ENCODE data around the gene GPC6.

GPC6 gene

GRCh38 chr13:93248627-93249047 is 22.0 kb downstream of the GPC6 start:
- Histone ChIP-seq H3K4me1 (ENCODE audit: control insufficient read depth, insufficient read depth, low read length) (peaks cover 9% of the 10 kb centered on the region), H3K36me3 (ENCODE audit: control insufficient read depth in 2 of 2, insufficient read depth in 2 of 2, low read length in 2 of 2) (no peaks in the 10 kb centered on the region), H3K27ac (ENCODE audit: low read length) (no peak overlapping the region)

GRCh38 chr13:93249364-93250306 is 23.0 kb downstream of the GPC6 start:
- no peaks in the 10 kb centered on the region for H3K36me3 ChIP-seq (ENCODE audit: control insufficient read depth in 2 of 2, insufficient read depth in 2 of 2, low read length in 2 of 2)
- no peaks in the 10 kb centered on the region for H3K4me1 ChIP-seq (ENCODE audit: control insufficient read depth, insufficient read depth, low read length)
- no peak overlapping the region for H3K27ac ChIP-seq (ENCODE audit: low read length)
- no peak overlapping the region for H3K9ac ChIP-seq (ENCODE audit: low read length in 2 of 2)
- no peaks in the 10 kb centered on the region for H3K27me3 ChIP-seq (ENCODE audit: control insufficient read depth in 1 of 2, insufficient read depth in 2 of 2, low read length in 2 of 2)
- H3K9me3 ChIP-seq (ENCODE audit: control insufficient read depth in 2 of 2, low read length in 2 of 2), result no peaks in the 10 kb centered on the region
- no peak overlapping the region for H3K4me3 ChIP-seq (ENCODE audit: low read length in 2 of 2)

More at GRCh38 chr13:93248627-93249047, 22.0 kb downstream of the GPC6 start:
- H3K9ac ChIP-seq (ENCODE audit: low read length in 2 of 2), result no peak overlapping the region
- H3K9me3 ChIP-seq (ENCODE audit: control insufficient read depth in 2 of 2, low read length in 2 of 2), result no peaks in the 10 kb centered on the region
- no peaks in the 10 kb centered on the region for H3K27me3 ChIP-seq (ENCODE audit: control insufficient read depth in 1 of 2, insufficient read depth in 2 of 2, low read length in 2 of 2)
- H3K4me3 ChIP-seq (ENCODE audit: low read length in 2 of 2), result no peak overlapping the region

- H3K9ac ChIP-seq (ENCODE audit: low read length in 2 of 2), result no peak overlapping the region
- no peak overlapping the region for H3K4me3 ChIP-seq (ENCODE audit: low read length in 2 of 2)
- H3K27me3 ChIP-seq (ENCODE audit: control insufficient read depth in 1 of 2, insufficient read depth in 2 of 2, low read length in 2 of 2), result no peaks in the 10 kb centered on the region
- no peaks in the 10 kb centered on the region for H3K36me3 ChIP-seq (ENCODE audit: control insufficient read depth in 2 of 2, insufficient read depth in 2 of 2, low read length in 2 of 2)
- H3K9me3 ChIP-seq (ENCODE audit: control insufficient read depth in 2 of 2, low read length in 2 of 2), result no peaks in the 10 kb centered on the region
- H3K4me1 ChIP-seq (ENCODE audit: control insufficient read depth, insufficient read depth, low read length), result no peaks in the 10 kb centered on the region
- no peak overlapping the region for H3K27ac ChIP-seq (ENCODE audit: low read length)
These were observed 28.2 kb downstream of the GPC6 start for GRCh38 chr13:93254775-93255174.

GRCh38 chr13:93256998-93257397 is 30.4 kb downstream of the GPC6 start:
- Histone ChIP-seq H3K9me3 (ENCODE audit: control insufficient read depth in 2 of 2, low read length in 2 of 2) (no peaks in the 10 kb centered on the region), H3K9ac (ENCODE audit: low read length in 2 of 2) (no peak overlapping the region), H3K27me3 (ENCODE audit: control insufficient read depth in 1 of 2, insufficient read depth in 2 of 2, low read length in 2 of 2) (no peaks in the 10 kb centered on the region), H3K27ac (ENCODE audit: low read length) (no peak overlapping the region), H3K4me1 (ENCODE audit: control insufficient read depth, insufficient read depth, low read length) (no peaks in the 10 kb centered on the region), H3K4me3 (ENCODE audit: low read length in 2 of 2) (no peak overlapping the region), H3K36me3 (ENCODE audit: control insufficient read depth in 2 of 2, insufficient read depth in 2 of 2, low read length in 2 of 2) (no peaks in the 10 kb centered on the region)

GRCh38 chr13:93259527-93260080 is 33.0 kb downstream of the GPC6 start:
- Histone ChIP-seq H3K4me3 (ENCODE audit: low read length in 2 of 2) (no peak overlapping the region), H3K9ac (ENCODE audit: low read length in 2 of 2) (no peak overlapping the region), H3K4me1 (ENCODE audit: control insufficient read depth, insufficient read depth, low read length) (no peaks in the 10 kb centered on the region), H3K9me3 (ENCODE audit: control insufficient read depth in 2 of 2, low read length in 2 of 2) (no peaks in the 10 kb centered on the region), H3K36me3 (ENCODE audit: control insufficient read depth in 2 of 2, insufficient read depth in 2 of 2, low read length in 2 of 2) (no peaks in the 10 kb centered on the region), H3K27ac (ENCODE audit: low read length) (no peak overlapping the region), H3K27me3 (ENCODE audit: control insufficient read depth in 1 of 2, insufficient read depth in 2 of 2, low read length in 2 of 2) (no peaks in the 10 kb centered on the region)

- H3K27me3 ChIP-seq (ENCODE audit: control insufficient read depth in 1 of 2, insufficient read depth in 2 of 2, low read length in 2 of 2), result no peaks in the 10 kb centered on the region
- no peaks in the 10 kb centered on the region for H3K36me3 ChIP-seq (ENCODE audit: control insufficient read depth in 2 of 2, insufficient read depth in 2 of 2, low read length in 2 of 2)
These were observed 34.0 kb downstream of the GPC6 start for GRCh38 chr13:93260591-93260990.

GRCh38 chr13:93262729-93263345 is 36.2 kb downstream of the GPC6 start:
- Histone ChIP-seq H3K27ac (ENCODE audit: low read length) (no peak overlapping the region), H3K9me3 (ENCODE audit: control insufficient read depth in 2 of 2, low read length in 2 of 2) (no peaks in the 10 kb centered on the region), H3K27me3 (ENCODE audit: control insufficient read depth in 1 of 2, insufficient read depth in 2 of 2, low read length in 2 of 2) (no peaks in the 10 kb centered on the region), H3K36me3 (ENCODE audit: control insufficient read depth in 2 of 2, insufficient read depth in 2 of 2, low read length in 2 of 2) (no peaks in the 10 kb centered on the region), H3K9ac (ENCODE audit: low read length in 2 of 2) (no peak overlapping the region), H3K4me3 (ENCODE audit: low read length in 2 of 2) (no peak overlapping the region), H3K4me1 (ENCODE audit: control insufficient read depth, insufficient read depth, low read length) (no peaks in the 10 kb centered on the region)

More at GRCh38 chr13:93260591-93260990, 34.0 kb downstream of the GPC6 start:
- Histone ChIP-seq H3K27ac (ENCODE audit: low read length) (no peak overlapping the region), H3K9ac (ENCODE audit: low read length in 2 of 2) (no peak overlapping the region), H3K4me3 (ENCODE audit: low read length in 2 of 2) (no peak overlapping the region), H3K4me1 (ENCODE audit: control insufficient read depth, insufficient read depth, low read length) (no peaks in the 10 kb centered on the region), H3K9me3 (ENCODE audit: control insufficient read depth in 2 of 2, low read length in 2 of 2) (no peaks in the 10 kb centered on the region)

GRCh38 chr13:93264876-93265275 is 38.3 kb downstream of the GPC6 start:
- Histone ChIP-seq H3K27ac (ENCODE audit: low read length) (no peak overlapping the region), H3K9ac (ENCODE audit: low read length in 2 of 2) (no peak overlapping the region), H3K36me3 (ENCODE audit: control insufficient read depth in 2 of 2, insufficient read depth in 2 of 2, low read length in 2 of 2) (no peaks in the 10 kb centered on the region), H3K9me3 (ENCODE audit: control insufficient read depth in 2 of 2, low read length in 2 of 2) (no peaks in the 10 kb centered on the region), H3K4me3 (ENCODE audit: low read length in 2 of 2) (no peak overlapping the region), H3K4me1 (ENCODE audit: control insufficient read depth, insufficient read depth, low read length) (no peaks in the 10 kb centered on the region), H3K27me3 (ENCODE audit: control insufficient read depth in 1 of 2, insufficient read depth in 2 of 2, low read length in 2 of 2) (no peaks in the 10 kb centered on the region)

- no peaks in the 10 kb centered on the region for H3K27me3 ChIP-seq (ENCODE audit: control insufficient read depth in 1 of 2, insufficient read depth in 2 of 2, low read length in 2 of 2)
These were observed 39.2 kb downstream of the GPC6 start for GRCh38 chr13:93265800-93266199.

GRCh38 chr13:93266681-93267080 is 40.1 kb downstream of the GPC6 start:
- Histone ChIP-seq H3K27ac (ENCODE audit: low read length) (no peak overlapping the region), H3K4me1 (ENCODE audit: control insufficient read depth, insufficient read depth, low read length) (no peaks in the 10 kb centered on the region), H3K36me3 (ENCODE audit: control insufficient read depth in 2 of 2, insufficient read depth in 2 of 2, low read length in 2 of 2) (no peaks in the 10 kb centered on the region), H3K9ac (ENCODE audit: low read length in 2 of 2) (no peak overlapping the region), H3K4me3 (ENCODE audit: low read length in 2 of 2) (no peak overlapping the region), H3K27me3 (ENCODE audit: control insufficient read depth in 1 of 2, insufficient read depth in 2 of 2, low read length in 2 of 2) (no peaks in the 10 kb centered on the region), H3K9me3 (ENCODE audit: control insufficient read depth in 2 of 2, low read length in 2 of 2) (no peaks in the 10 kb centered on the region)

More at GRCh38 chr13:93265800-93266199, 39.2 kb downstream of the GPC6 start:
- Histone ChIP-seq H3K4me3 (ENCODE audit: low read length in 2 of 2) (no peak overlapping the region), H3K36me3 (ENCODE audit: control insufficient read depth in 2 of 2, insufficient read depth in 2 of 2, low read length in 2 of 2) (no peaks in the 10 kb centered on the region), H3K27ac (ENCODE audit: low read length) (no peak overlapping the region), H3K4me1 (ENCODE audit: control insufficient read depth, insufficient read depth, low read length) (no peaks in the 10 kb centered on the region), H3K9me3 (ENCODE audit: control insufficient read depth in 2 of 2, low read length in 2 of 2) (no peaks in the 10 kb centered on the region), H3K9ac (ENCODE audit: low read length in 2 of 2) (no peak overlapping the region)
